HEK293 (cell line): ENCODE measurements around the gene DNHD1.
A peak's percentile ranks its signal among the peaks of the same experiment; 100 is the strongest.

ENCODE experiments used
- CTCF ChIA-PET: fragments of 350-600 bp; formaldehyde crosslinking; extraction: SDS; loops from one replicate; lab custom pipeline; 2021; ENCODE audit warnings: antibody characterized with exemption; lab: Yijun Ruan, JAX
- POLR2A ChIA-PET: fragments of 300-600 bp; formaldehyde crosslinking; extraction: SDS; loops from one replicate; lab custom pipeline; 2020; ENCODE audit warnings: antibody characterized with exemption, inconsistent platforms; lab: Yijun Ruan, JAX
- H3K27ac ChIP-seq: fragments of 200-500 bp; sonication (Bioruptor generic); 2 replicates; pipeline ENCODE4 v1.5.1; 2014; ENCODE audit warnings: low read depth, low read length, control low read depth, inconsistent platforms; ENCODE audit errors: extremely low read depth
- H3K36me3 ChIP-seq, 2 experiments: fragments of 200-500 bp in 1 of 2; sonication (Bioruptor generic) in 1 of 2; 1 replicate in 1 of 2; 2 replicates in 1 of 2; pipeline ENCODE4 v1.5.1; 2014 to 2017; ENCODE audit warnings: inconsistent platforms in 2 of 2, low read length in 2 of 2; ENCODE audit not compliant: control insufficient read depth in 2 of 2, insufficient read depth in 1 of 2
- H3K4me1 ChIP-seq: fragments of 200-500 bp; sonication (Bioruptor generic); 2 replicates; pipeline ENCODE4 v1.5.1; 2014; ENCODE audit warnings: mild to moderate bottlenecking, low read length, inconsistent platforms; ENCODE audit not compliant: control insufficient read depth, insufficient read depth
- H3K4me3 ChIP-seq: 2 replicates; pipeline ENCODE4 v1.5.1; 2011; ENCODE audit warnings: low read depth, mild to moderate bottlenecking, control low read depth, low read length, moderate library complexity
- H3K9me3 ChIP-seq: fragments of 200-500 bp; sonication (Bioruptor generic); 2 replicates; pipeline ENCODE4 v1.5.1; 2014; ENCODE audit warnings: low read depth, low read length, inconsistent platforms; ENCODE audit not compliant: control insufficient read depth, insufficient read depth
- KLF10 ChIP-seq: fragments of 450-650 bp; IDR thresholded peaks from 2 replicates; pipeline ENCODE4 v1.5.1; 2018; ENCODE audit warnings: missing biosample characterization, mild to moderate bottlenecking, missing genetic modification characterization
- KLF8 ChIP-seq: fragments of 450-650 bp; formaldehyde crosslinking; IDR thresholded peaks from 2 replicates; pipeline ENCODE4 v1.5.1; 2016; ENCODE audit warnings: missing biosample characterization, missing genetic modification characterization
- KLF9 ChIP-seq: fragments of 450-650 bp; formaldehyde crosslinking; IDR thresholded peaks from 2 replicates; pipeline ENCODE4 v1.5.1; 2016; ENCODE audit warnings: missing biosample characterization, missing genetic modification characterization, low read depth
- OSR2 ChIP-seq: fragments of 450-650 bp; formaldehyde crosslinking; IDR thresholded peaks from 2 replicates; pipeline ENCODE4 v1.5.1; 2016; ENCODE audit warnings: missing biosample characterization, missing genetic modification characterization
- RBAK ChIP-seq: fragments of 450-650 bp; formaldehyde crosslinking; IDR thresholded peaks from 2 replicates; pipeline ENCODE4 v1.5.1; 2016; ENCODE audit warnings: missing biosample characterization, missing genetic modification characterization
- SP3 ChIP-seq: fragments of 450-650 bp; formaldehyde crosslinking; IDR thresholded peaks from 2 replicates; pipeline ENCODE4 v1.5.1; 2016; ENCODE audit warnings: missing biosample characterization, missing genetic modification characterization
- WT1 ChIP-seq: fragments of 450-650 bp; formaldehyde crosslinking; IDR thresholded peaks from 2 replicates; pipeline ENCODE4 v1.5.1; 2016; ENCODE audit warnings: missing biosample characterization, missing genetic modification characterization
- ZBTB17 ChIP-seq: fragments of 450-650 bp; formaldehyde crosslinking; IDR thresholded peaks from 2 replicates; pipeline ENCODE4 v1.5.1; 2016; ENCODE audit warnings: missing biosample characterization, missing genetic modification characterization
- ZBTB20 ChIP-seq: fragments of 450-650 bp; formaldehyde crosslinking; IDR thresholded peaks from 2 replicates; pipeline ENCODE4 v1.5.1; 2016; ENCODE audit warnings: missing biosample characterization, missing genetic modification characterization
- ZBTB48 ChIP-seq: fragments of 450-650 bp; formaldehyde crosslinking; IDR thresholded peaks from 2 replicates; pipeline ENCODE4 v1.5.1; 2016; ENCODE audit warnings: missing biosample characterization, missing genetic modification characterization
- ZNF335 ChIP-seq: fragments of 450-650 bp; formaldehyde crosslinking; conservative IDR thresholded peaks from 2 replicates; pipeline ENCODE4 v1.5.1; 2016; ENCODE audit warnings: missing biosample characterization, missing genetic modification characterization
- ZNF391 ChIP-seq: fragments of 450-650 bp; formaldehyde crosslinking; IDR thresholded peaks from 2 replicates; pipeline ENCODE4 v1.5.1; 2016; ENCODE audit warnings: low read depth, missing biosample characterization, missing genetic modification characterization, borderline replicate concordance
- ZNF610 ChIP-seq: fragments of 450-650 bp; formaldehyde crosslinking; IDR thresholded peaks from 2 replicates; pipeline ENCODE4 v1.5.1; 2016; ENCODE audit warnings: missing biosample characterization, missing genetic modification characterization, borderline replicate concordance
- ZNF629 ChIP-seq: fragments of 450-650 bp; formaldehyde crosslinking; IDR thresholded peaks from 2 replicates; pipeline ENCODE4 v1.5.1; 2017; ENCODE audit warnings: missing biosample characterization, missing genetic modification characterization
- ZNF777 ChIP-seq: fragments of 450-650 bp; formaldehyde crosslinking; IDR thresholded peaks from 2 replicates; pipeline ENCODE4 v1.5.1; 2017; ENCODE audit warnings: missing biosample characterization, missing genetic modification characterization, borderline replicate concordance
- ZXDB ChIP-seq: fragments of 450-650 bp; formaldehyde crosslinking; IDR thresholded peaks from 2 replicates; pipeline ENCODE4 v1.5.1; 2016; ENCODE audit warnings: missing biosample characterization, missing genetic modification characterization
- TF ChIP-seq, protein P1 (sequence below): fragments of 450-650 bp; formaldehyde crosslinking; IDR thresholded peaks from 2 replicates; pipeline ENCODE4 v1.5.1; 2016; ENCODE audit warnings: missing biosample characterization, missing genetic modification characterization
- TF ChIP-seq, protein P2 (sequence below): fragments of 450-650 bp; formaldehyde crosslinking; conservative IDR thresholded peaks from 2 replicates; pipeline ENCODE4 v1.5.1; 2016; ENCODE audit warnings: low read depth, missing biosample characterization, missing genetic modification characterization
- TF ChIP-seq, protein P3 (sequence below): fragments of 450-650 bp; formaldehyde crosslinking; IDR thresholded peaks from 2 replicates; pipeline ENCODE4 v1.5.1; 2016; ENCODE audit warnings: missing biosample characterization, missing genetic modification characterization
- TF ChIP-seq, protein P4 (sequence below): fragments of 450-650 bp; formaldehyde crosslinking; conservative IDR thresholded peaks from 2 replicates; pipeline ENCODE4 v1.5.1; 2016; ENCODE audit warnings: low read depth, missing biosample characterization, missing genetic modification characterization
- TF ChIP-seq, protein P5 (sequence below): fragments of 450-650 bp; formaldehyde crosslinking; IDR thresholded peaks from 2 replicates; pipeline ENCODE4 v1.5.1; 2017; ENCODE audit warnings: missing biosample characterization, missing genetic modification characterization

Gene DNHD1

DNA sequence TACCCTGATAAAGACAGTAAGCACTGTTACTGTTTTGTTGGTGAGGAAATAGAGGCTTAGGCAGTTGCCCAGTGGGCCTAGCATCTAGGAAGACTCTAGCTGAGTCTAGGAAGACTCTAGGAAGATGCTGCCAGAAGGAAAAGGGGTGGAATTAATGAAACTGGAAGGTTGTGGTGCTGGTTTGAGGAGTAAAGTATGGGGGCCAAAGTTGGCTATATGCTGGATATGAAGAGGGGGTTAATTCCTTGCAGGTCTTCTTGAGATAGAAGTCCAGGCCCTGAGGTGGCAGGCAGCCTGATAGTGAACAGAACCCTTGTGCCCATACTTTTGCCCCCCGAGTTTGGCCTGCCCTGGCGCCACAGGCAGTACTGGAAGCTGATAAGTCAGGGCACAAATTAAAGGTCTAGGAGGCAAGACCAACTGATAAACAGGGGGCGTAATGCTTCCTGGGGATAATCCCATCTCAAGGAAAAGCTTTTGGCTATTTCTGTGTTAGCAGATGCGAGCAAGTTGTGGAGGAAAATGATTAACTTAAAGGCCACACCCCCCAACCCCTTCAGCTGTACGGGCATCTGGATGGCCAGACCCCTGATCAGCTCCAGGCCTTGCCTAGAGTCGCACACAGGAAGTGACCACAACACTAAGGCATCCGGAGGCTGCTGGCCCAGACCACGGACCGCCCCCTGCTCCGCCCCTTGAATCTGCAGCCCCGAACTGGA lies 109.5 kb downstream of the DNHD1 start:
- H3K36me3 ChIP-seq = peaks cover 0 to 53% of the 10 kb centered on the region in 2 experiments; a peak in 1 of 3 replicates
- ChIA-PET POLR2A (interaction anchor here (0.7 to 1.5 kb wide), 7 partner anchors 12 to 125 kb away, joined by 3 to 12 read pairs (median 4); partner anchors contain the start of genes ARFIP2, MRPL17, TIMM10B and TPP1), CTCF (interaction anchor here (0.7 to 1.7 kb wide), 6 partner anchors 11 to 227 kb away, joined by 3 to 5 read pairs (median 4); partner anchors contain the start of gene MRPL17)
- no peak overlapping the region for H3K4me3 ChIP-seq
- H3K9me3 ChIP-seq = no peaks in the 10 kb centered on the region
- peak overlapping the region; percentile 4; the same call in 1 of the 2 replicates for H3K27ac ChIP-seq
- H3K4me1 ChIP-seq = no peaks in the 10 kb centered on the region
- TF ChIP-seq ZBTB48 (tag by site-specific recombination) (no peak), KLF9 (tag by site-specific recombination) (peak; percentile 79), ZNF335 (peak; percentile 88), SP3 (tag by site-specific recombination) (peak; percentile 73), WT1 (tag by site-specific recombination) (no peak), OSR2 (tag by site-specific recombination) (no peak), ZBTB20 (tag by site-specific recombination) (peak; percentile 96), ZNF629 (tag by site-specific recombination) (peak; percentile 38; the same call in 1 of the 2 replicates), ZBTB17 (tag by site-specific recombination) (peak; percentile 81), ZNF777 (tag by site-specific recombination) (no peak), KLF8 (tag by site-specific recombination) (0 out of 2 replicates have a peak, but pooled peaks have one; percentile 42), ZNF610 (tag by site-specific recombination) (no peak), ZNF391 (tag by site-specific recombination) (no peak), ZXDB (tag by site-specific recombination) (peak; percentile 69), KLF10 (tag by site-specific recombination) (peak; percentile 76), RBAK (tag by site-specific recombination) (no peak)
- TF ChIP-seq, protein P1, sequence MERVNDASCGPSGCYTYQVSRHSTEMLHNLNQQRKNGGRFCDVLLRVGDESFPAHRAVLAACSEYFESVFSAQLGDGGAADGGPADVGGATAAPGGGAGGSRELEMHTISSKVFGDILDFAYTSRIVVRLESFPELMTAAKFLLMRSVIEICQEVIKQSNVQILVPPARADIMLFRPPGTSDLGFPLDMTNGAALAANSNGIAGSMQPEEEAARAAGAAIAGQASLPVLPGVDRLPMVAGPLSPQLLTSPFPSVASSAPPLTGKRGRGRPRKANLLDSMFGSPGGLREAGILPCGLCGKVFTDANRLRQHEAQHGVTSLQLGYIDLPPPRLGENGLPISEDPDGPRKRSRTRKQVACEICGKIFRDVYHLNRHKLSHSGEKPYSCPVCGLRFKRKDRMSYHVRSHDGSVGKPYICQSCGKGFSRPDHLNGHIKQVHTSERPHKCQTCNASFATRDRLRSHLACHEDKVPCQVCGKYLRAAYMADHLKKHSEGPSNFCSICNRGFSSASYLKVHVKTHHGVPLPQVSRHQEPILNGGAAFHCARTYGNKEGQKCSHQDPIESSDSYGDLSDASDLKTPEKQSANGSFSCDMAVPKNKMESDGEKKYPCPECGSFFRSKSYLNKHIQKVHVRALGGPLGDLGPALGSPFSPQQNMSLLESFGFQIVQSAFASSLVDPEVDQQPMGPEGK (tag by site-specific recombination) = 0 out of 2 replicates have a peak, but pooled peaks have one; percentile 37
- TF ChIP-seq, protein P2, sequence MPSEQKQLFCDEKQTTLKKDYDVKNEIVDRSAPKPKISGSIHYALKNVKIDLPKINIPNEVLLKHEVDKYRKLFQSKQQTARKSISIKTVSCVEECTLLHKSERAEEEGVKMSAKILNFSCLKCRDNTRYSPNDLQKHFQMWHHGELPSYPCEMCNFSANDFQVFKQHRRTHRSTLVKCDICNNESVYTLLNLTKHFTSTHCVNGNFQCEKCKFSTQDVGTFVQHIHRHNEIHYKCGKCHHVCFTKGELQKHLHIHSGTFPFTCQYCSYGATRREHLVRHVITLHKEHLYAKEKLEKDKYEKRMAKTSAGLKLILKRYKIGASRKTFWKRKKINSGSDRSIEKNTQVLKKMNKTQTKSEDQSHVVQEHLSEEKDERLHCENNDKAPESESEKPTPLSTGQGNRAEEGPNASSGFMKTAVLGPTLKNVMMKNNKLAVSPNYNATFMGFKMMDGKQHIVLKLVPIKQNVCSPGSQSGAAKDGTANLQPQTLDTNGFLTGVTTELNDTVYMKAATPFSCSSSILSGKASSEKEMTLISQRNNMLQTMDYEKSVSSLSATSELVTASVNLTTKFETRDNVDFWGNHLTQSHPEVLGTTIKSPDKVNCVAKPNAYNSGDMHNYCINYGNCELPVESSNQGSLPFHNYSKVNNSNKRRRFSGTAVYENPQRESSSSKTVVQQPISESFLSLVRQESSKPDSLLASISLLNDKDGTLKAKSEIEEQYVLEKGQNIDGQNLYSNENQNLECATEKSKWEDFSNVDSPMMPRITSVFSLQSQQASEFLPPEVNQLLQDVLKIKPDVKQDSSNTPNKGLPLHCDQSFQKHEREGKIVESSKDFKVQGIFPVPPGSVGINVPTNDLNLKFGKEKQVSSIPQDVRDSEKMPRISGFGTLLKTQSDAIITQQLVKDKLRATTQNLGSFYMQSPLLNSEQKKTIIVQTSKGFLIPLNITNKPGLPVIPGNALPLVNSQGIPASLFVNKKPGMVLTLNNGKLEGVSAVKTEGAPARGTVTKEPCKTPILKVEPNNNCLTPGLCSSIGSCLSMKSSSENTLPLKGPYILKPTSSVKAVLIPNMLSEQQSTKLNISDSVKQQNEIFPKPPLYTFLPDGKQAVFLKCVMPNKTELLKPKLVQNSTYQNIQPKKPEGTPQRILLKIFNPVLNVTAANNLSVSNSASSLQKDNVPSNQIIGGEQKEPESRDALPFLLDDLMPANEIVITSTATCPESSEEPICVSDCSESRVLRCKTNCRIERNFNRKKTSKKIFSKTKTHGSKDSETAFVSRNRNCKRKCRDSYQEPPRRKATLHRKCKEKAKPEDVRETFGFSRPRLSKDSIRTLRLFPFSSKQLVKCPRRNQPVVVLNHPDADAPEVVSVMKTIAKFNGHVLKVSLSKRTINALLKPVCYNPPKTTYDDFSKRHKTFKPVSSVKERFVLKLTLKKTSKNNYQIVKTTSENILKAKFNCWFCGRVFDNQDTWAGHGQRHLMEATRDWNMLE (tag by site-specific recombination) = peak; percentile 33; the same call in 1 of the 2 replicates
- TF ChIP-seq, protein P3, sequence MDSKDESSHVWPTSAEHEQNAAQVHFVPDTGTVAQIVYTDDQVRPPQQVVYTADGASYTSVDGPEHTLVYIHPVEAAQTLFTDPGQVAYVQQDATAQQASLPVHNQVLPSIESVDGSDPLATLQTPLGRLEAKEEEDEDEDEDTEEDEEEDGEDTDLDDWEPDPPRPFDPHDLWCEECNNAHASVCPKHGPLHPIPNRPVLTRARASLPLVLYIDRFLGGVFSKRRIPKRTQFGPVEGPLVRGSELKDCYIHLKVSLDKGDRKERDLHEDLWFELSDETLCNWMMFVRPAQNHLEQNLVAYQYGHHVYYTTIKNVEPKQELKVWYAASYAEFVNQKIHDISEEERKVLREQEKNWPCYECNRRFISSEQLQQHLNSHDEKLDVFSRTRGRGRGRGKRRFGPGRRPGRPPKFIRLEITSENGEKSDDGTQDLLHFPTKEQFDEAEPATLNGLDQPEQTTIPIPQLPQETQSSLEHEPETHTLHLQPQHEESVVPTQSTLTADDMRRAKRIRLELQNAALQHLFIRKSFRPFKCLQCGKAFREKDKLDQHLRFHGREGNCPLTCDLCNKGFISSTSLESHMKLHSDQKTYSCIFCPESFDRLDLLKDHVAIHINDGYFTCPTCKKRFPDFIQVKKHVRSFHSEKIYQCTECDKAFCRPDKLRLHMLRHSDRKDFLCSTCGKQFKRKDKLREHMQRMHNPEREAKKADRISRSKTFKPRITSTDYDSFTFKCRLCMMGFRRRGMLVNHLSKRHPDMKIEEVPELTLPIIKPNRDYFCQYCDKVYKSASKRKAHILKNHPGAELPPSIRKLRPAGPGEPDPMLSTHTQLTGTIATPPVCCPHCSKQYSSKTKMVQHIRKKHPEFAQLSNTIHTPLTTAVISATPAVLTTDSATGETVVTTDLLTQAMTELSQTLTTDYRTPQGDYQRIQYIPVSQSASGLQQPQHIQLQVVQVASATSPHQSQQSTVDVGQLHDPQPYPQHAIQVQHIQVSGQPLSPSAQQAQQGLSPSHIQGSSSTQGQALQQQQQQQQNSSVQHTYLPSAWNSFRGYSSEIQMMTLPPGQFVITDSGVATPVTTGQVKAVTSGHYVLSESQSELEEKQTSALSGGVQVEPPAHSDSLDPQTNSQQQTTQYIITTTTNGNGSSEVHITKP (tag by site-specific recombination) = peak; percentile 79
- TF ChIP-seq, protein P4, sequence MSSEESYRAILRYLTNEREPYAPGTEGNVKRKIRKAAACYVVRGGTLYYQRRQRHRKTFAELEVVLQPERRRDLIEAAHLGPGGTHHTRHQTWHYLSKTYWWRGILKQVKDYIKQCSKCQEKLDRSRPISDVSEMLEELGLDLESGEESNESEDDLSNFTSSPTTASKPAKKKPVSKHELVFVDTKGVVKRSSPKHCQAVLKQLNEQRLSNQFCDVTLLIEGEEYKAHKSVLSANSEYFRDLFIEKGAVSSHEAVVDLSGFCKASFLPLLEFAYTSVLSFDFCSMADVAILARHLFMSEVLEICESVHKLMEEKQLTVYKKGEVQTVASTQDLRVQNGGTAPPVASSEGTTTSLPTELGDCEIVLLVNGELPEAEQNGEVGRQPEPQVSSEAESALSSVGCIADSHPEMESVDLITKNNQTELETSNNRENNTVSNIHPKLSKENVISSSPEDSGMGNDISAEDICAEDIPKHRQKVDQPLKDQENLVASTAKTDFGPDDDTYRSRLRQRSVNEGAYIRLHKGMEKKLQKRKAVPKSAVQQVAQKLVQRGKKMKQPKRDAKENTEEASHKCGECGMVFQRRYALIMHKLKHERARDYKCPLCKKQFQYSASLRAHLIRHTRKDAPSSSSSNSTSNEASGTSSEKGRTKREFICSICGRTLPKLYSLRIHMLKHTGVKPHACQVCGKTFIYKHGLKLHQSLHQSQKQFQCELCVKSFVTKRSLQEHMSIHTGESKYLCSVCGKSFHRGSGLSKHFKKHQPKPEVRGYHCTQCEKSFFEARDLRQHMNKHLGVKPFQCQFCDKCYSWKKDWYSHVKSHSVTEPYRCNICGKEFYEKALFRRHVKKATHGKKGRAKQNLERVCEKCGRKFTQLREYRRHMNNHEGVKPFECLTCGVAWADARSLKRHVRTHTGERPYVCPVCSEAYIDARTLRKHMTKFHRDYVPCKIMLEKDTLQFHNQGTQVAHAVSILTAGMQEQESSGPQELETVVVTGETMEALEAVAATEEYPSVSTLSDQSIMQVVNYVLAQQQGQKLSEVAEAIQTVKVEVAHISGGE (tag by site-specific recombination) = peak; percentile 28; the same call in 1 of the 2 replicates
- TF ChIP-seq, protein P5, sequence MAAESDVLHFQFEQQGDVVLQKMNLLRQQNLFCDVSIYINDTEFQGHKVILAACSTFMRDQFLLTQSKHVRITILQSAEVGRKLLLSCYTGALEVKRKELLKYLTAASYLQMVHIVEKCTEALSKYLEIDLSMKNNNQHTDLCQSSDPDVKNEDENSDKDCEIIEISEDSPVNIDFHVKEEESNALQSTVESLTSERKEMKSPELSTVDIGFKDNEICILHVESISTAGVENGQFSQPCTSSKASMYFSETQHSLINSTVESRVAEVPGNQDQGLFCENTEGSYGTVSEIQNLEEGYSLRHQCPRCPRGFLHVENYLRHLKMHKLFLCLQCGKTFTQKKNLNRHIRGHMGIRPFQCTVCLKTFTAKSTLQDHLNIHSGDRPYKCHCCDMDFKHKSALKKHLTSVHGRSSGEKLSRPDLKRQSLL (tag by site-specific recombination) = 0 out of 2 replicates have a peak, but pooled peaks have one; percentile 42
